H1 (cell line): ENCODE data around the gene DHH. TPM values are rescaled to one million over a fixed set of nuclear protein-coding genes. Genes with fewer than 3 reads are reported as not detected.

Source experiments
- CTCF ChIA-PET: fragments of 300-600 bp; sonication (Branson Sonifier 250); formaldehyde crosslinking; loops from one replicate; lab custom pipeline; 2021; ENCODE audit not compliant: partially characterized antibody; lab: Charles Lee
- POLR2A ChIA-PET: fragments of 300-600 bp; sonication (Branson Sonifier 250); formaldehyde crosslinking; loops from one replicate; lab custom pipeline; 2021; ENCODE audit warnings: inconsistent platforms; ENCODE audit not compliant: partially characterized antibody; lab: Charles Lee
- DNase-seq, 2 experiments: peaks; one replicate each; pipeline versions ENCODE4 v3.0.0 to v3.0.0-alpha.2; 2010 to 2022; ENCODE audit warnings: low spot score in 2 of 2, low read depth in 1 of 2, mixed read lengths in 1 of 2
- FAIRE-seq: peaks from 2 replicates; lab custom pipeline; 2011; peaks lifted over from hg19 to GRCh38; lab: Jason Lieb, UNC
- H2AFZ ChIP-seq: 2 replicates; pipeline ENCODE4 v1.8.1; 2012; ENCODE audit warnings: low read length, inconsistent platforms
- H2AK5ac ChIP-seq: 2 replicates; pipeline ENCODE4 v1.6.1; 2013; ENCODE audit warnings: low read depth, low read length
- H2BK120ac ChIP-seq: replicated peaks from 2 replicates; pipeline ENCODE3; 2013; ENCODE audit warnings: low read depth, low read length, inconsistent platforms
- H2BK12ac ChIP-seq: 2 replicates; pipeline ENCODE4 v1.6.1; 2013; ENCODE audit warnings: low read depth, low read length
- H2BK15ac ChIP-seq: 2 replicates; pipeline ENCODE4 v1.6.1; 2013; ENCODE audit warnings: low read length
- H2BK20ac ChIP-seq: 2 replicates; pipeline ENCODE4 v1.6.1; 2013; ENCODE audit warnings: low read length
- H2BK5ac ChIP-seq: 2 replicates; pipeline ENCODE4 v1.6.1; 2013; ENCODE audit warnings: low read depth, low read length
- H3K14ac ChIP-seq: 2 replicates; pipeline ENCODE4 v1.6.1; 2013; ENCODE audit warnings: inconsistent platforms; ENCODE audit not compliant: insufficient read length
- H3K18ac ChIP-seq: 2 replicates; pipeline ENCODE4 v1.6.1; 2013; ENCODE audit warnings: low read length; ENCODE audit errors: extremely low read depth
- H3K23ac ChIP-seq: 2 replicates; pipeline ENCODE4 v1.6.1; 2013; ENCODE audit warnings: inconsistent platforms; ENCODE audit not compliant: insufficient read length
- H3K23me2 ChIP-seq: 2 replicates; pipeline ENCODE4 v1.6.1; 2013; ENCODE audit warnings: low read depth, low read length
- H3K27ac ChIP-seq: 2 replicates; pipeline ENCODE4 v1.6.1; 2011; ENCODE audit warnings: low read depth, low read length, inconsistent platforms
- H3K27me3 ChIP-seq, 4 experiments: replicated peaks in 1 of 4; 1 replicate in 1 of 4; 2 replicates in 3 of 4; pipeline versions ENCODE4 v1.6.1 to v1.8.1; 2011 to 2013; ENCODE audit warnings: low read length in 3 of 4, mild to moderate bottlenecking in 3 of 4, inconsistent platforms in 2 of 4, mixed read lengths in 2 of 4, moderate library complexity in 1 of 4; ENCODE audit not compliant: control insufficient read depth in 3 of 4, insufficient read depth in 3 of 4; ENCODE audit errors: extremely low read depth in 1 of 4
- H3K36me3 ChIP-seq, 4 experiments: 2 replicates each; pipeline versions ENCODE4 v1.6.1 to v1.8.1; 2011 to 2013; ENCODE audit warnings: mild to moderate bottlenecking in 4 of 4, low read length in 3 of 4, moderate library complexity in 2 of 4, control low read depth in 1 of 4, inconsistent platforms in 1 of 4; ENCODE audit not compliant: insufficient read depth in 4 of 4, control insufficient read depth in 2 of 4
- H3K4ac ChIP-seq: replicated peaks from 2 replicates; pipeline ENCODE3; 2013; ENCODE audit warnings: low read length, low read depth, mixed read lengths, inconsistent platforms; ENCODE audit not compliant: insufficient read length
- H3K4me1 ChIP-seq, 4 experiments: replicated peaks in 1 of 4; 1 replicate in 1 of 4; 2 replicates in 3 of 4; pipeline versions ENCODE4 v1.6.1 to v1.8.1; 2011 to 2013; ENCODE audit warnings: low read length in 3 of 4, inconsistent platforms in 2 of 4, mixed read lengths in 1 of 4; ENCODE audit not compliant: insufficient read depth in 4 of 4, control insufficient read depth in 3 of 4
- H3K4me2 ChIP-seq, 2 experiments: 2 replicates each; pipeline versions ENCODE4 v1.6.1 to v1.8.1; 2011 to 2013; ENCODE audit warnings: low read depth in 2 of 2, low read length in 2 of 2, control low read depth in 1 of 2, inconsistent platforms in 1 of 2, mild to moderate bottlenecking in 1 of 2; ENCODE audit not compliant: insufficient read depth in 1 of 2
- H3K4me3 ChIP-seq, 4 experiments: fragments of 200-600, 300-600 bp in 1 of 4; sonication (generic), shearing (Covaris generic), sonication (Bioruptor Twin) in 1 of 4; 2 replicates each; pipeline versions ENCODE4 v1.5.1 to v1.8.1; 2011 to 2016; ENCODE audit warnings: low read length in 4 of 4, low read depth in 3 of 4, control low read depth in 2 of 4, inconsistent platforms in 2 of 4, mild to moderate bottlenecking in 2 of 4, mixed read lengths in 1 of 4, moderate library complexity in 1 of 4; ENCODE audit not compliant: insufficient read depth in 2 of 4; ENCODE audit errors: extremely low read depth in 1 of 4
- H3K56ac ChIP-seq: replicated peaks from 2 replicates; pipeline ENCODE3; 2013; ENCODE audit warnings: low read depth, mild to moderate bottlenecking, mixed read lengths, low read length, inconsistent platforms; ENCODE audit not compliant: insufficient read length
- H3K79me1 ChIP-seq: 2 replicates; pipeline ENCODE4 v1.6.1; 2013; ENCODE audit warnings: low read depth, low read length, control low read depth
- H3K79me2 ChIP-seq, 2 experiments: 2 replicates each; pipeline versions ENCODE4 v1.6.1 to v1.8.1; 2012 to 2013; ENCODE audit warnings: low read length in 2 of 2, mild to moderate bottlenecking in 2 of 2, inconsistent platforms in 1 of 2; ENCODE audit not compliant: insufficient read depth in 2 of 2, control insufficient read depth in 1 of 2
- H3K9ac ChIP-seq, 4 experiments: replicated peaks in 1 of 4; 1 replicate in 1 of 4; 2 replicates in 3 of 4; pipeline versions ENCODE4 v1.6.1 to v1.8.1; 2011 to 2013; ENCODE audit warnings: low read depth in 3 of 4, low read length in 3 of 4, control low read depth in 2 of 4, mild to moderate bottlenecking in 2 of 4, moderate library complexity in 2 of 4, inconsistent platforms in 1 of 4; ENCODE audit errors: extremely low read depth in 1 of 4
- H3K9me3 ChIP-seq, 2 experiments: 2 replicates each; pipeline versions ENCODE4 v1.6.1 to v1.8.1; 2012 to 2013; ENCODE audit warnings: mild to moderate bottlenecking in 2 of 2, moderate library complexity in 2 of 2, control low read depth in 1 of 2, inconsistent platforms in 1 of 2, low read depth in 1 of 2, low read length in 1 of 2, mixed read lengths in 1 of 2; ENCODE audit not compliant: insufficient read depth in 2 of 2
- H4K20me1 ChIP-seq, 2 experiments: replicated peaks in 1 of 2; 2 replicates each; pipeline versions ENCODE3 to v1.8.1; 2011 to 2013; ENCODE audit warnings: inconsistent platforms in 2 of 2, low read length in 2 of 2, mild to moderate bottlenecking in 1 of 2; ENCODE audit not compliant: insufficient read depth in 2 of 2, control insufficient read depth in 1 of 2
- H4K5ac ChIP-seq: 2 replicates; pipeline ENCODE4 v1.6.1; 2013; ENCODE audit warnings: low read length, low read depth, mixed read lengths, inconsistent platforms; ENCODE audit not compliant: insufficient read length
- H4K8ac ChIP-seq: 2 replicates; pipeline ENCODE4 v1.8.0; 2013; ENCODE audit warnings: mild to moderate bottlenecking, moderate library complexity, low read length, inconsistent platforms; ENCODE audit not compliant: insufficient read depth; ENCODE audit errors: extremely low read depth
- H4K91ac ChIP-seq: replicated peaks from 2 replicates; pipeline ENCODE3; 2013; ENCODE audit warnings: low read length, mixed read lengths, inconsistent platforms; ENCODE audit not compliant: insufficient read length
- CBX5 ChIP-seq: fragments of 300-800, 300-1000 bp; sonication (generic); IDR thresholded peaks from 2 replicates; pipeline ENCODE4 v1.7.1; 2016; ENCODE audit warnings: antibody characterized with exemption, low read length, low read depth
- NRF1 ChIP-seq: IDR thresholded peaks from 2 replicates; pipeline ENCODE4 v1.6.1; 2011; ENCODE audit warnings: mild to moderate bottlenecking, low read depth, low read length, improper control_type of control experiment
- RXRA ChIP-seq: IDR thresholded peaks from 2 replicates; pipeline ENCODE4 v1.6.1; 2011; ENCODE audit warnings: low read depth, mild to moderate bottlenecking, low read length, moderate library complexity; ENCODE audit not compliant: insufficient read depth
- TBP ChIP-seq: IDR thresholded peaks from 2 replicates; pipeline ENCODE4 v1.6.1; 2011; ENCODE audit warnings: low read depth, low read length, improper control_type of control experiment
- WGBS, 2 experiments: shearing (Covaris generic) in 1 of 2; methylation state at CpG; one replicate each; pipeline versions ENCODE4 v1.1.6 to v1.1.7; 2013 to 2015; ENCODE audit warnings: low lambda C conversion rate in 2 of 2, mixed read lengths in 2 of 2, inconsistent platforms in 1 of 2, low coverage in 1 of 2, missing lambda C conversion rate in 1 of 2; ENCODE audit not compliant: insufficient replicate concordance in 2 of 2, insufficient coverage in 1 of 2, insufficient read length in 1 of 2; ENCODE audit errors: extremely low coverage in 1 of 2, missing lambda C conversion rate in 1 of 2; 5-methylcytosine and 5-hydroxymethylcytosine counted together
- polyA plus RNA-seq, 7 experiments: library from polyadenylated mRNA; depleted of rRNA in 3 of 7; stranded (reverse) in 5 of 7; unstranded in 2 of 7; fragments of >200 nt in 5 of 7; fragments of 200-250 nt in 2 of 7; gene quantifications; 1 replicate in 5 of 7; 2 replicates in 1 of 7; 4 replicates in 1 of 7; pipeline versions ENCODE4 v1.2.1 to v1.2.3, GENCODE V29; 2011 to 2013; ENCODE audit warnings: missing spikeins in 2 of 7, mixed read lengths in 2 of 7
- total RNA-seq: library from RNA; stranded (reverse); fragmentation: NEBNext Ultra II Directional; extraction: Animal tissue kit (Norgen Biotek cat#: 25700); gene quantifications from 2 replicates; pipeline ENCODE4 v1.2.1, GENCODE V29; 2021

The DHH gene
- total and polyA plus RNA-seq, 2 of the 8 experiments (the other 6 are each of a cell fraction or from before 2014, with no cell fraction given) = 0.03 to 0.11 TPM

GRCh38 chr12:49079793-49080192 is 14.8 kb downstream of the DHH start:
- Histone ChIP-seq H3K18ac (no peak overlapping the region), H3K4me3 (no peak overlapping the region), H2BK12ac (no peak overlapping the region), H3K56ac (no peak overlapping the region), H3K4me1 (no peaks in the 10 kb centered on the region), H2BK20ac (no peak overlapping the region), H4K91ac (no peak overlapping the region), H2AFZ (no peak overlapping the region), H3K4me2 (no peak overlapping the region), H4K8ac (no peak overlapping the region), H4K20me1 (no peaks in the 10 kb centered on the region), H3K14ac (no peak overlapping the region), H3K23ac (no peak overlapping the region), H3K9me3 (no peaks in the 10 kb centered on the region), H3K79me1 (no peaks in the 10 kb centered on the region), H3K79me2 (no peaks in the 10 kb centered on the region), H3K4ac (no peak overlapping the region), H3K9ac (no peak overlapping the region), H2BK15ac (no peak overlapping the region), H3K36me3 (no peaks in the 10 kb centered on the region), H2AK5ac (no peak overlapping the region), H3K23me2 (no peaks in the 10 kb centered on the region), H3K27me3 (no peaks in the 10 kb centered on the region; a peak in 1 of 7 replicates), H2BK120ac (no peak overlapping the region), H3K27ac (no peak overlapping the region), H4K5ac (no peak overlapping the region), H2BK5ac (no peak overlapping the region)
- CTCF ChIA-PET = interaction anchor here (0.6 to 11.7 kb wide), 8 partner anchors 8 to 206 kb away, joined by 4 to 80 read pairs (median 6); partner anchors contain the start of gene DHH
- POLR2A ChIA-PET = interaction anchor here (1.6 to 2.7 kb wide), 5 partner anchors 9 to 51 kb away, joined by 3 to 12 read pairs (median 7); partner anchors contain the start of genes RHEBL1 and TUBA1B
- DNase-seq = no peak
- FAIRE-seq = no peak
- 67% methylated on average over 1 of the region's 1 CpG; no CpG with 5 or more reads in 1 of the 2 experiments for WGBS, 2 experiments
- no peak for TF ChIP-seq NRF1
- no peak for TF ChIP-seq TBP
- TF ChIP-seq RXRA = no peak
- TF ChIP-seq CBX5 = no peak
